Smooth muscle cell (in vitro differentiated cells): ENCODE results near the gene CLMN. TPM values are rescaled to one million over a fixed set of nuclear protein-coding genes. Genes with fewer than 3 reads are reported as not detected.

Experiments used
- DNase-seq: peaks from one replicate; lab custom pipeline; 2025; ENCODE audit not compliant: unreplicated experiment; lab: John Stamatoyannopoulos, UW
- H2AFZ ChIP-seq: fragments of 200-600 bp; sonication (generic); 2 replicates; pipeline ENCODE4 v1.6.0; 2016; ENCODE audit warnings: antibody characterized with exemption, low read depth, mild to moderate bottlenecking
- H3F3A ChIP-seq: fragments of 200-600 bp; sonication (generic); 2 replicates; pipeline ENCODE4 v1.6.0; 2017; ENCODE audit warnings: antibody characterized with exemption, low read depth
- H3K27ac ChIP-seq: fragments of 200-600 bp; sonication (generic); 2 replicates; pipeline ENCODE4 v1.5.1; 2016; ENCODE audit warnings: low read depth, mild to moderate bottlenecking
- H3K27me3 ChIP-seq: fragments of 200-600 bp; sonication (generic); 2 replicates; pipeline ENCODE4 v1.6.1; 2016; ENCODE audit warnings: low read depth, mild to moderate bottlenecking
- H3K36me3 ChIP-seq: fragments of 200-600 bp; sonication (generic); 2 replicates; pipeline ENCODE4 v1.5.1; 2016; ENCODE audit warnings: low read depth
- H3K4me1 ChIP-seq: fragments of 200-600 bp; sonication (generic); 2 replicates; pipeline ENCODE4 v1.5.1; 2016; ENCODE audit warnings: low read depth
- H3K4me2 ChIP-seq: fragments of 200-600 bp; sonication (generic); 2 replicates; pipeline ENCODE4 v1.6.0; 2016; ENCODE audit warnings: mild to moderate bottlenecking
- H3K4me3 ChIP-seq: fragments of 200-600 bp; sonication (generic); 2 replicates; pipeline ENCODE4 v1.5.1; 2016; ENCODE audit warnings: mild to moderate bottlenecking
- H3K79me2 ChIP-seq: fragments of 200-600 bp; sonication (generic); 2 replicates; pipeline ENCODE4 v1.6.0; 2016; ENCODE audit warnings: low read depth, mild to moderate bottlenecking
- H3K9ac ChIP-seq: fragments of 200-600 bp; sonication (generic); 2 replicates; pipeline ENCODE4 v1.6.0; 2016; ENCODE audit warnings: low read depth
- H3K9me3 ChIP-seq: fragments of 200-600 bp; sonication (generic); replicated peaks from 2 replicates; pipeline ENCODE4 v1.5.1; 2016; ENCODE audit warnings: low read depth
- H4K20me1 ChIP-seq: fragments of 200-600 bp; sonication (generic); 2 replicates; pipeline ENCODE4 v1.6.0; 2016; ENCODE audit warnings: low read depth
- WGBS: methylation state at CpG from one replicate; pipeline ENCODE4 v1.1.7; 2016; ENCODE audit warnings: low lambda C conversion rate; 5-methylcytosine and 5-hydroxymethylcytosine counted together
- polyA plus RNA-seq: library from polyadenylated mRNA; unstranded; fragments of >200 nt; fragmentation: Nextera tagmentation; extraction: Ambion mirVana; gene quantifications from 2 replicates; pipeline ENCODE4 v1.2.1, GENCODE V29; 2016
- total RNA-seq: library from RNA; depleted of rRNA; stranded (reverse); fragments of >200 nt; gene quantifications from 2 replicates; pipeline ENCODE4 v1.2.3, GENCODE V29; 2014
- TF ChIP-seq, protein P1 (sequence below): fragments of 200-600 bp; sonication (generic); IDR thresholded peaks from 2 replicates; pipeline ENCODE4 v1.5.1; 2017; ENCODE audit warnings: borderline replicate concordance, mild to moderate bottlenecking, antibody characterized with exemption; ENCODE audit not compliant: insufficient read depth, poor library complexity, severe bottlenecking

Gene CLMN
- total and polyA plus RNA-seq, 2 experiments from 2014 or later = 1.3 to 3.5 TPM

DNA sequence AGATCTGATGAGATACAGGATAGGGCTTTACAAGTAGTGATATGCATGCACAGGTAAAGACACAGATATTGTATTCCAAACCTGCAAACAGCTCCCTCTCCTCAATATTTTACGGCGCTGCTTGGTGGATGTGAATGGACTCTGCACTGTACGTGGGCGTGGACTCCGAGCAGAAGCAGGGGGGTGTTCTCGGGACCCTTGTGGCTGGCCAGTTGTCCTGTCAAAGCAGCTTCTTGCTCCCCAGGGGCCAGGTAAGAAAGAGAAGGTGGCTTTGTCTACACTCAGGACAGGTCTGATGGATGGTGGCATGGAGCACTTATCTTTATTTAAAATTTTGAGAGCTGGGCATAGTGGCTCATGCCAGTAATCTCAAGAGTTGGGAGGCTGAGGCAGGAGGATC, 29.5 kb upstream of the CLMN start:
- no peaks in the 10 kb centered on the region for H3F3A ChIP-seq
- H3K4me1 ChIP-seq = no peaks in the 10 kb centered on the region
- no peaks in the 10 kb centered on the region for H4K20me1 ChIP-seq
- no peak overlapping the region for H3K4me2 ChIP-seq
- H3K9me3 ChIP-seq = no peaks in the 10 kb centered on the region
- H2AFZ ChIP-seq = no peak overlapping the region
- no peak for DNase-seq
- TF ChIP-seq, protein P1, sequence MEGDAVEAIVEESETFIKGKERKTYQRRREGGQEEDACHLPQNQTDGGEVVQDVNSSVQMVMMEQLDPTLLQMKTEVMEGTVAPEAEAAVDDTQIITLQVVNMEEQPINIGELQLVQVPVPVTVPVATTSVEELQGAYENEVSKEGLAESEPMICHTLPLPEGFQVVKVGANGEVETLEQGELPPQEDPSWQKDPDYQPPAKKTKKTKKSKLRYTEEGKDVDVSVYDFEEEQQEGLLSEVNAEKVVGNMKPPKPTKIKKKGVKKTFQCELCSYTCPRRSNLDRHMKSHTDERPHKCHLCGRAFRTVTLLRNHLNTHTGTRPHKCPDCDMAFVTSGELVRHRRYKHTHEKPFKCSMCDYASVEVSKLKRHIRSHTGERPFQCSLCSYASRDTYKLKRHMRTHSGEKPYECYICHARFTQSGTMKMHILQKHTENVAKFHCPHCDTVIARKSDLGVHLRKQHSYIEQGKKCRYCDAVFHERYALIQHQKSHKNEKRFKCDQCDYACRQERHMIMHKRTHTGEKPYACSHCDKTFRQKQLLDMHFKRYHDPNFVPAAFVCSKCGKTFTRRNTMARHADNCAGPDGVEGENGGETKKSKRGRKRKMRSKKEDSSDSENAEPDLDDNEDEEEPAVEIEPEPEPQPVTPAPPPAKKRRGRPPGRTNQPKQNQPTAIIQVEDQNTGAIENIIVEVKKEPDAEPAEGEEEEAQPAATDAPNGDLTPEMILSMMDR = no peak
- no peaks in the 10 kb centered on the region for H3K79me2 ChIP-seq
- peaks cover 3% of the 10 kb centered on the region for H3K27me3 ChIP-seq
- no peak overlapping the region for H3K9ac ChIP-seq
- no peaks in the 10 kb centered on the region for H3K36me3 ChIP-seq
- H3K4me3 ChIP-seq = no peak overlapping the region
- no peak overlapping the region for H3K27ac ChIP-seq
- WGBS = 97% methylated on average over 6 of the region's 6 CpGs

DNA sequence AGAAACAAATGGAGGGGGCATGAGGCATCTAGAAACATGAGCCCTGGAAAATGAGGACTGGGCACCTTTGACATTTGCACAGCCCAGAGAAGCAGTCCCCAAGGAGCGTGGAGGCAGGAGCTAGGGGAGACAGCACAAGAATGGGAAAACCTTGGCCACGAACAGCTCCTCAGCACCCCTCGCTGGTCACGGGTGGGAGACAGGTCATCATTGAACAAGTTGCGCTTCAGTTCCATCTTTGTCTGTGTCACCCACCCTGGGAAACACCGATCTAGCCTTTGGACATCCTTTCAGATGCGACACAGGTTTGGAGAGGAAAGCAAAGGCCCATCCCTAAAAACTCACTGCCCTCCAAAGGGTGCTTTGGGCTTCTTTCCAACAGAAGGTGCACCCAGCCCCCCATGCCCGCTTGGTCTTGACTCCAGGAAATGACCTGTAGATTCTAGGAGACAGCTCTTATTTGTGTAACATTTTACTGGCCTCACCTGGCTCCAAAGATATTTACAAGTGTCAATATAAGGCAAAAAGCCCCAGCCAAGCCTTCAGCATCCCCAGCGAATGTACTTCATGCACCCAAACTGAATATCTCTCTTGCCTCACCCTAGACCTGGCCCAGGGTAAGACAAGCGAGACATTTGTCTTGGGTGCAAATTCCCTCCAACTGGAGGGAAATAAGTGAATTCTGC, 28.8 kb upstream of the CLMN start:
- TF ChIP-seq, protein P1 = no peak

DNA sequence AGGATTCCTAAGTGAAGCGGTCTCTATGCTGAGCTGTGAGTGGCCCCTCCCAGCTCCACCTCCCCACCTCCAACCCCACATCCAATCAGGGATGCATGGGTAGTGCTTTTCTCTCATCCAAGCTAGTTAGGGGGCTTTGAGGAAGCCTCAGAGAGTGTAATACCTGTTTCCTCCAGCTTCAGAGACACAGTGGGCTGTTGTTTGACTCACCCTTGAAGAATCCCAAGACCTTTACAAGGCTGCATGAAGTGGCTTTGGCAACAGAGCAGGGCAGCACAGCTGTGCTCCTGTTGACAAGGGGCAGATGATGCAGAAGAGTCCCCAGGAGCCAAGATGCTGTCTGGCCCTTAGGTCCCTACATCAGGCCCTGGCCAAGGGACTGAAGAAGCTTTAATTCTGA, 27.1 kb upstream of the CLMN start:
- DNase-seq = no peak
- no peak overlapping the region for H2AFZ ChIP-seq
- no peaks in the 10 kb centered on the region for H4K20me1 ChIP-seq
- 93% methylated on average over 1 of the region's 1 CpG for WGBS
- no peaks in the 10 kb centered on the region for H3K4me1 ChIP-seq
- H3K4me3 ChIP-seq = no peak overlapping the region
- TF ChIP-seq, protein P1 = no peak
- peaks cover 3% of the 10 kb centered on the region for H3K27me3 ChIP-seq
- no peaks in the 10 kb centered on the region for H3F3A ChIP-seq
- H3K9me3 ChIP-seq = no peaks in the 10 kb centered on the region
- H3K27ac ChIP-seq = no peak overlapping the region
- H3K79me2 ChIP-seq = no peaks in the 10 kb centered on the region
- H3K9ac ChIP-seq = no peak overlapping the region
- H3K4me2 ChIP-seq = no peak overlapping the region
- H3K36me3 ChIP-seq = no peaks in the 10 kb centered on the region

More for the DNA sequence above, 28.8 kb upstream of the CLMN start:
- Histone ChIP-seq H2AFZ (no peak overlapping the region), H3K27ac (no peak overlapping the region), H3K4me2 (no peak overlapping the region), H3K36me3 (no peaks in the 10 kb centered on the region), H3K9me3 (no peaks in the 10 kb centered on the region), H3K9ac (no peak overlapping the region), H3K4me1 (no peaks in the 10 kb centered on the region), H3F3A (no peaks in the 10 kb centered on the region), H3K79me2 (no peaks in the 10 kb centered on the region), H3K27me3 (peaks cover 3% of the 10 kb centered on the region), H3K4me3 (no peak overlapping the region), H4K20me1 (no peaks in the 10 kb centered on the region)
- whole genome bisulfite sequencing = 84% methylated on average over 10 of the region's 10 CpGs
- no peak for DNase-seq

DNA sequence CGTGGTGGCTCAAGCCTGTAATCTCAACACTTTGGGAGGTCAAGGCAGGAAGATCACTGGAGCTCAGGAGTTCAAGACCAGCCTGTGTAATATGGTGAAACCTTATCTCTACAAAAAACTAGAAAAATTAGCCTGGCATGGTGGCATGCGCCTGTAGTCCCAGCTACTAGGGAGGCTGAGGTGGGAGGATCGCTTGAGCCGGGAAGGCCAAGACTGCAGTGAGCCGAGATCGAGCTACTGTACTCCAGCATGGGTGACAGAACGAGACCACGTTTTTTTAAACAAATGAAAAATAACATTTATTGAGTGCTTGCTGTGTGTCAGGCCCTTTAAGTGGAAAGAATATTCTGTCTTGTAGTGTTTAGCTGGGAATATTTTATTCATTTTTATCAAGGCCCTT, 26.6 kb upstream of the CLMN start:
- H3K36me3 ChIP-seq = no peaks in the 10 kb centered on the region
- H2AFZ ChIP-seq = no peak overlapping the region
- no peaks in the 10 kb centered on the region for H3F3A ChIP-seq
- no peak for DNase-seq
- H4K20me1 ChIP-seq = no peaks in the 10 kb centered on the region
- H3K27ac ChIP-seq = no peak overlapping the region
- TF ChIP-seq, protein P1 = no peak
- no peaks in the 10 kb centered on the region for H3K4me1 ChIP-seq
- no peak overlapping the region for H3K4me2 ChIP-seq
- no peak overlapping the region for H3K9ac ChIP-seq
- H3K4me3 ChIP-seq = no peak overlapping the region
- H3K27me3 ChIP-seq = peaks cover 3% of the 10 kb centered on the region
- no peaks in the 10 kb centered on the region for H3K79me2 ChIP-seq
- H3K9me3 ChIP-seq = no peaks in the 10 kb centered on the region
- WGBS = 98% methylated on average over 8 of the region's 8 CpGs
